B cell (primary cell): ENCODE measurements around the gene PHACTR3. TPM values are rescaled to one million over a fixed set of nuclear protein-coding genes. Genes with fewer than 3 reads are reported as not detected.

Experiments used
- ATAC-seq: fragments of 200-7000 bp; cut with Tn5 transposase; one replicate; pipeline ENCODE4 v1.10.0; 2021; ENCODE audit warnings: low read depth, mild to moderate bottlenecking, moderate number of reproducible peaks, moderate library complexity
- CTCF ChIA-PET: fragments of 350-600 bp; sonication (Branson Sonifier 250); formaldehyde crosslinking; loops from one replicate; lab custom pipeline; 2021; ENCODE audit warnings: antibody characterized with exemption, inconsistent platforms; lab: Charles Lee
- POLR2A ChIA-PET: fragments of 350-600 bp; sonication (Branson Sonifier 250); formaldehyde crosslinking; loops from one replicate; lab custom pipeline; 2021; ENCODE audit warnings: antibody characterized with exemption; lab: Charles Lee
- DNase-seq: peaks from one replicate; pipeline ENCODE4 v3.0.0; 2013
- H2AFZ ChIP-seq: 2 replicates; pipeline ENCODE4 v1.6.1; 2012; ENCODE audit warnings: mild to moderate bottlenecking, low read depth, low read length; ENCODE audit not compliant: insufficient read depth, poor library complexity, severe bottlenecking
- H3K27ac ChIP-seq, 2 donors: 1 replicate in 1 of 2; 2 replicates in 1 of 2; pipeline ENCODE4 v1.5.1; 2012 to 2013; ENCODE audit warnings: low read length in 2 of 2, mild to moderate bottlenecking in 2 of 2, moderate library complexity in 1 of 2
- H3K27me3 ChIP-seq, 4 experiments: fragments of 200-600 bp in 1 of 4; sonication (generic) in 1 of 4; replicated peaks in 1 of 4; 1 replicate in 2 of 4; 2 replicates in 2 of 4; pipeline versions ENCODE4 v1.6.1 to v1.7.0; 2013 to 2016; ENCODE audit warnings: low read length in 3 of 4, mild to moderate bottlenecking in 2 of 4, mixed read lengths in 1 of 4, moderate library complexity in 1 of 4; ENCODE audit not compliant: insufficient read depth in 4 of 4, control insufficient read depth in 3 of 4; ENCODE audit errors: control extremely low read depth in 1 of 4
- H3K36me3 ChIP-seq, 2 experiments: replicated peaks in 1 of 2; 1 replicate in 1 of 2; 2 replicates in 1 of 2; pipeline versions ENCODE4 v1.6.1 to v1.7.1; 2013; ENCODE audit warnings: low read length in 1 of 2; ENCODE audit not compliant: insufficient read depth in 2 of 2, control insufficient read depth in 1 of 2; ENCODE audit errors: control extremely low read depth in 1 of 2, extremely low read depth in 1 of 2
- H3K4me1 ChIP-seq, 2 donors: fragments of 200-600 bp in 1 of 2; sonication (generic) in 1 of 2; 1 replicate in 1 of 2; 2 replicates in 1 of 2; pipeline versions ENCODE4 v1.5.1 to v1.6.1; 2013 to 2017; ENCODE audit warnings: low read length in 2 of 2; ENCODE audit not compliant: control insufficient read depth in 2 of 2, insufficient read depth in 2 of 2
- H3K4me2 ChIP-seq: replicated peaks from 2 replicates; pipeline ENCODE3; 2012; ENCODE audit warnings: mild to moderate bottlenecking, low read depth, low read length; ENCODE audit not compliant: poor library complexity, severe bottlenecking
- H3K4me3 ChIP-seq, 5 experiments: fragments of 200-600 bp in 1 of 5; sonication (generic) in 1 of 5; 1 replicate in 3 of 5; 2 replicates in 2 of 5; pipeline versions ENCODE4 v1.5.1 to v1.7.0; 2011 to 2016; ENCODE audit warnings: low read length in 4 of 5, mild to moderate bottlenecking in 4 of 5, low read depth in 2 of 5, control low read depth in 1 of 5, moderate library complexity in 1 of 5; ENCODE audit not compliant: insufficient read depth in 1 of 5; ENCODE audit errors: control extremely low read depth in 1 of 5, extremely low read depth in 1 of 5
- H3K79me2 ChIP-seq: fragments of 200-600 bp; sonication (generic); one replicate; pipeline ENCODE4 v1.6.0; 2016; ENCODE audit warnings: low read length; ENCODE audit not compliant: control insufficient read depth, insufficient read depth
- H3K9ac ChIP-seq: fragments of 200-600 bp; sonication (generic); 2 replicates; pipeline ENCODE4 v1.6.1; 2017; ENCODE audit warnings: mild to moderate bottlenecking, low read length, moderate library complexity
- H3K9me3 ChIP-seq, 3 donors: one replicate each; pipeline versions ENCODE4 v1.6.1 to v1.7.1; 2013; ENCODE audit warnings: low read length in 2 of 3; ENCODE audit not compliant: control insufficient read depth in 2 of 3, insufficient read depth in 1 of 3; ENCODE audit errors: control extremely low read depth in 1 of 3
- H4K20me1 ChIP-seq: 2 replicates; pipeline ENCODE4 v1.6.0; 2012; ENCODE audit warnings: mild to moderate bottlenecking, low read length; ENCODE audit not compliant: insufficient read depth, control insufficient read depth, poor library complexity, severe bottlenecking
- H3K27ac Mint-ChIP-seq: one replicate; pipeline ENCODE4 v1.8.0; 2021; ENCODE audit warnings: mixed read lengths
- H3K27me3 Mint-ChIP-seq: one replicate; pipeline ENCODE4 v1.8.0; 2021; ENCODE audit warnings: mixed read lengths
- H3K4me1 Mint-ChIP-seq: one replicate; pipeline ENCODE4 v1.8.0; 2021; ENCODE audit warnings: mixed read lengths
- H3K4me3 Mint-ChIP-seq: one replicate; pipeline ENCODE4 v1.8.0; 2021; ENCODE audit warnings: mixed read lengths
- H3K9me3 Mint-ChIP-seq: one replicate; pipeline ENCODE4 v1.8.0; 2022; ENCODE audit warnings: mixed read lengths; ENCODE audit not compliant: insufficient read depth
- EZH2 ChIP-seq: IDR thresholded peaks from 2 replicates; pipeline ENCODE4 v1.6.1; 2012; ENCODE audit warnings: borderline replicate concordance, low read depth, mild to moderate bottlenecking, moderate library complexity, low read length; ENCODE audit not compliant: insufficient read depth, poor library complexity, severe bottlenecking
- WGBS: methylation state at CpG from one replicate; pipeline ENCODE4 v1.1.5; 2013; ENCODE audit warnings: missing lambda C conversion rate; ENCODE audit not compliant: insufficient coverage; 5-methylcytosine and 5-hydroxymethylcytosine counted together
- intact Hi-C: fragments of 100-400 bp; cut with micrococcal nuclease; formaldehyde crosslinking; loops from one replicate; pipeline ENCODE4 v1.10.0; 2022
- polyA plus RNA-seq: library from polyadenylated mRNA; depleted of rRNA; stranded (reverse); fragments of >200 nt; gene quantifications from 2 replicates; pipeline ENCODE4 v1.2.3, GENCODE V29; 2012
- total RNA-seq, 2 donors: library from RNA; stranded (reverse); fragments of 120-200 nt in 1 of 2; gene quantifications; 1 replicate in 1 of 2; 2 replicates in 1 of 2; pipeline versions ENCODE4 v1.2.3 to v1.2.4, GENCODE V29; 2013 to 2022
- TF ChIP-seq, protein P1 (sequence below): fragments of 200-600 bp; IDR thresholded peaks from one replicate; pipeline ENCODE4 v1.8.0; 2022; ENCODE audit warnings: antibody characterized with exemption, mild to moderate bottlenecking

The PHACTR3 gene
- total and polyA plus RNA-seq, 2 donors (not counting 1 experiment from before 2014, with no cell fraction given) = not detected

DNA sequence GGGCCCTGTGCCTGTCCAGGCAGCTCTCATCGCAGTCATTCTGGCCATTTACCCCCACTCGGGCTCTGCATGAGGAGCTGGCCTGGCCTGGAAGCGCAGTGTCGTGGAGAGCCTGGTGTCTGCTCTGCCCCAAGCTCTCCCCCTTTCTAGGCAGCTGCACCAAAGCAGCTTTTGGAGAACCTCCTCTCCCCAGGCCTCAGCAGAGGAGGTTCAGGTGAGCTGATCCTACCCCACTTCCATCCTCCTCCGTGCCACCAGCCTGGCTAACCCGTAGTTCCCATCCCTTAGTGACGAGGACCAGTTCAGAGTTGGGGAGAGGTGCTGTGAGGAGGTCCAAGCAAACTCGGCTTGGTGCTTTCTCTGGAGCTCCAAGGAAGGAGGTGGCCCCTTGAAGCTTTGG lies 30.5 kb upstream of the PHACTR3 start:
- DNase-seq (no peak), ATAC-seq (no peak)
- Mint-ChIP-seq H3K4me1 (peaks cover 3% of the 10 kb centered on the region), H3K27me3 (peaks cover 40% of the 10 kb centered on the region), H3K9me3 (peaks cover 2% of the 10 kb centered on the region), H3K4me3 (no peak overlapping the region), H3K27ac (no peak overlapping the region)
- Histone ChIP-seq H3K9me3 (peaks cover 0 to 5% (median 0%) of the 10 kb centered on the region in 3 donors), H4K20me1 (no peaks in the 10 kb centered on the region), H3K27ac (no peak overlapping the region), H3K4me3 (no peak overlapping the region), H3K79me2 (no peaks in the 10 kb centered on the region), H2AFZ (no peak overlapping the region), H3K4me1 (peaks cover 5 to 6% of the 10 kb centered on the region in 2 donors), H3K36me3 (no peaks in the 10 kb centered on the region), H3K9ac (no peak overlapping the region), H3K4me2 (no peak overlapping the region), H3K27me3 (peaks cover 0 to 18% (median 3%) of the 10 kb centered on the region in 4 experiments)
- ChIA-PET POLR2A (no interaction called here), CTCF (interaction anchor here (0.5 to 0.7 kb wide), 2 partner anchors 13 to 85 kb away, joined by 3 read pairs; no protein-coding TSS in a partner anchor)
- TF ChIP-seq, protein P1, sequence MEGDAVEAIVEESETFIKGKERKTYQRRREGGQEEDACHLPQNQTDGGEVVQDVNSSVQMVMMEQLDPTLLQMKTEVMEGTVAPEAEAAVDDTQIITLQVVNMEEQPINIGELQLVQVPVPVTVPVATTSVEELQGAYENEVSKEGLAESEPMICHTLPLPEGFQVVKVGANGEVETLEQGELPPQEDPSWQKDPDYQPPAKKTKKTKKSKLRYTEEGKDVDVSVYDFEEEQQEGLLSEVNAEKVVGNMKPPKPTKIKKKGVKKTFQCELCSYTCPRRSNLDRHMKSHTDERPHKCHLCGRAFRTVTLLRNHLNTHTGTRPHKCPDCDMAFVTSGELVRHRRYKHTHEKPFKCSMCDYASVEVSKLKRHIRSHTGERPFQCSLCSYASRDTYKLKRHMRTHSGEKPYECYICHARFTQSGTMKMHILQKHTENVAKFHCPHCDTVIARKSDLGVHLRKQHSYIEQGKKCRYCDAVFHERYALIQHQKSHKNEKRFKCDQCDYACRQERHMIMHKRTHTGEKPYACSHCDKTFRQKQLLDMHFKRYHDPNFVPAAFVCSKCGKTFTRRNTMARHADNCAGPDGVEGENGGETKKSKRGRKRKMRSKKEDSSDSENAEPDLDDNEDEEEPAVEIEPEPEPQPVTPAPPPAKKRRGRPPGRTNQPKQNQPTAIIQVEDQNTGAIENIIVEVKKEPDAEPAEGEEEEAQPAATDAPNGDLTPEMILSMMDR = no peak
- no peak for TF ChIP-seq EZH2
- WGBS = 89% methylated on average over 5 of the region's 8 CpGs
- intact Hi-C loops = no loop called here

DNA sequence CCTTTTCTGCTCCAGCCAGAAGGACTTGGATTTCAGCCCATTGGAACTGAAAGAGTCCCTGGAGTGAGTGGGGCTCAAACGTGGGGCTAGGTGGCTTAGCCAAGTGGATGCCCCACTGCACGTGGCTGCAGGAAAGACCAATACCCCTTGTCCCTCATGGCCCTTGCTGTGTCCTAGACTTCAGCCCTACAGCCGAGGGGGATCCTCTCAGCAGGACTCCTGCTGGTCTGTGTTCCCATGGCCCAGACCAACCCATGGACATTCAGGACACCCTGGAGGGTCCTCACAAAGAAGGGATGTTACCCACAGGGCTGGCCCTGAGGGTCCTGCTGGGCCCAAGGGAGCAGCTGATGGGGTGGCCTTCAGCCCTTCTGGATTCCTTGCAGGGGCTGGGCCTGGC lies 30.0 kb upstream of the PHACTR3 start:
- Mint-ChIP-seq H3K27me3 (peaks cover 39% of the 10 kb centered on the region), H3K4me3 (no peak overlapping the region), H3K4me1 (peaks cover 3% of the 10 kb centered on the region), H3K27ac (no peak overlapping the region), H3K9me3 (peaks cover 2% of the 10 kb centered on the region)
- Histone ChIP-seq H3K4me3 (no peak overlapping the region), H2AFZ (no peak overlapping the region), H3K27me3 (peaks cover 0 to 18% (median 3%) of the 10 kb centered on the region in 4 experiments), H3K36me3 (no peaks in the 10 kb centered on the region), H3K9me3 (peaks cover 0 to 5% (median 0%) of the 10 kb centered on the region in 3 donors), H3K27ac (no peak overlapping the region), H3K79me2 (no peaks in the 10 kb centered on the region), H3K4me1 (peaks cover 5 to 6% of the 10 kb centered on the region in 2 donors), H3K4me2 (no peak overlapping the region), H4K20me1 (no peaks in the 10 kb centered on the region), H3K9ac (no peak overlapping the region)
- ChIA-PET CTCF (interaction anchor here (0.5 kb wide), 1 partner anchor 85 kb away, joined by 3 read pairs; no protein-coding TSS in a partner anchor), POLR2A (no interaction called here)
- TF ChIP-seq, protein P1 = no peak
- TF ChIP-seq EZH2 = no peak
- DNase-seq = no peak
- no peak for ATAC-seq
- intact Hi-C loops = no loop called here
- 72% methylated on average over 3 of the region's 3 CpGs for WGBS
